Measurements from ENCODE around the gene ABCC5. TPM values are rescaled to one million over a fixed set of nuclear protein-coding genes. Genes with fewer than 3 reads are reported as not detected.
A peak's percentile ranks its signal among the peaks of the same experiment; 100 is the strongest.

ABCC5 gene
- total RNA-seq, result 109 and 111 TPM in 2 replicates
- long read RNA-seq, full-length matches to known transcripts, result 118 of 288 reads
- long read RNA-seq, partial matches to known transcripts, result 119 of 288 reads
- long read RNA-seq, other reads (novel, unspliced or antisense), result 51 of 288 reads

- peaks cover 7% of the 10 kb centered on the region for H3K36me3 Mint-ChIP-seq (ENCODE audit: insufficient read depth)
- H3K27ac Mint-ChIP-seq, result peak within 1 kb of the TSS; percentile 98
- TF ChIP-seq CTCF (IDR thresholded peaks at IDR 0.05; ENCODE audit: unreplicated experiment), result peak; percentile 56
- H3K27me3 Mint-ChIP-seq, result peaks cover 10% of the 10 kb centered on the region
- peak within 1 kb of the TSS; percentile 97 for H3K4me3 Mint-ChIP-seq (ENCODE audit: low read depth)
- peak; percentile 79 for DNase-seq (ENCODE audit: low spot score, unreplicated experiment)
- peaks cover 26% of the 10 kb centered on the region for H3K4me1 Mint-ChIP-seq (ENCODE audit: low read depth)
- H3K9me3 Mint-ChIP-seq (ENCODE audit: low read depth), result no peaks in the 10 kb centered on the region
Measured at GRCh38 chr3:184017672-184018423, at the start of gene ABCC5. ABCC5 (minus strand) TSS chr3:184017884; CDS start chr3:184014392, 3,492 bp downstream.

- H3K27me3 Mint-ChIP-seq, result peaks cover 6% of the 10 kb centered on the region
- DNase-seq (ENCODE audit: low spot score, unreplicated experiment), result no peak
- H3K4me3 Mint-ChIP-seq (ENCODE audit: low read depth), result no peak overlapping the region
- H3K27ac Mint-ChIP-seq, result no peak overlapping the region
- H3K9me3 Mint-ChIP-seq (ENCODE audit: low read depth), result peaks cover 8% of the 10 kb centered on the region
- H3K4me1 Mint-ChIP-seq (ENCODE audit: low read depth), result no peaks in the 10 kb centered on the region
- H3K36me3 Mint-ChIP-seq (ENCODE audit: insufficient read depth), result peaks cover 1% of the 10 kb centered on the region
- TF ChIP-seq CTCF (IDR thresholded peaks at IDR 0.05; ENCODE audit: unreplicated experiment), result no peak
Measured at GRCh38 chr3:184066211-184066610, 48.5 kb upstream of the ABCC5 start.

GRCh38 chr3:184062637-184063036, 45.0 kb upstream of the ABCC5 start:
- H3K4me3 Mint-ChIP-seq (ENCODE audit: low read depth), result no peak overlapping the region
- no peak for DNase-seq (ENCODE audit: low spot score, unreplicated experiment)
- peaks cover 5% of the 10 kb centered on the region for H3K27me3 Mint-ChIP-seq
- H3K4me1 Mint-ChIP-seq (ENCODE audit: low read depth), result no peaks in the 10 kb centered on the region
- H3K36me3 Mint-ChIP-seq (ENCODE audit: insufficient read depth), result no peaks in the 10 kb centered on the region
- no peaks in the 10 kb centered on the region for H3K9me3 Mint-ChIP-seq (ENCODE audit: low read depth)
- no peak for TF ChIP-seq CTCF (IDR thresholded peaks at IDR 0.05; ENCODE audit: unreplicated experiment)
- no peak overlapping the region for H3K27ac Mint-ChIP-seq

GRCh38 chr3:184059424-184059823, 41.7 kb upstream of the ABCC5 start:
- no peak for DNase-seq (ENCODE audit: low spot score, unreplicated experiment)
- TF ChIP-seq CTCF (IDR thresholded peaks at IDR 0.05; ENCODE audit: unreplicated experiment), result no peak
- no peaks in the 10 kb centered on the region for H3K4me1 Mint-ChIP-seq (ENCODE audit: low read depth)
- peaks cover 13% of the 10 kb centered on the region for H3K27me3 Mint-ChIP-seq
- no peaks in the 10 kb centered on the region for H3K9me3 Mint-ChIP-seq (ENCODE audit: low read depth)
- H3K27ac Mint-ChIP-seq, result no peak overlapping the region
- H3K36me3 Mint-ChIP-seq (ENCODE audit: insufficient read depth), result no peaks in the 10 kb centered on the region
- no peak overlapping the region for H3K4me3 Mint-ChIP-seq (ENCODE audit: low read depth)

- H3K36me3 Mint-ChIP-seq (ENCODE audit: insufficient read depth), result no peaks in the 10 kb centered on the region
- no peaks in the 10 kb centered on the region for H3K4me1 Mint-ChIP-seq (ENCODE audit: low read depth)
- H3K4me3 Mint-ChIP-seq (ENCODE audit: low read depth), result no peak overlapping the region
- H3K27ac Mint-ChIP-seq, result no peak overlapping the region
- no peak for DNase-seq (ENCODE audit: low spot score, unreplicated experiment)
- TF ChIP-seq CTCF (IDR thresholded peaks at IDR 0.05; ENCODE audit: unreplicated experiment), result no peak
- H3K27me3 Mint-ChIP-seq, result peaks cover 18% of the 10 kb centered on the region
- H3K9me3 Mint-ChIP-seq (ENCODE audit: low read depth), result no peaks in the 10 kb centered on the region
Measured at GRCh38 chr3:184058029-184058428, 40.3 kb upstream of the ABCC5 start.
